Neural cell (in vitro differentiated cells): Measurements from ENCODE around the gene LETMD1. TPM values are rescaled to one million over a fixed set of nuclear protein-coding genes. Genes with fewer than 3 reads are reported as not detected.

ENCODE experiments used
- H2AFZ ChIP-seq: fragments of 200-600, 300-800 bp; sonication (generic), shearing (Covaris generic); 2 replicates; pipeline ENCODE4 v1.6.0; 2014; ENCODE audit warnings: low read depth, mild to moderate bottlenecking, antibody characterized with exemption, low read length, moderate library complexity
- H3F3A ChIP-seq: fragments of 200-600 bp; shearing (Covaris generic); 2 replicates; pipeline ENCODE4 v1.6.1; 2016; ENCODE audit warnings: mild to moderate bottlenecking, moderate library complexity, mixed read lengths, antibody characterized with exemption, low read length; ENCODE audit not compliant: insufficient read depth, poor library complexity, severe bottlenecking
- H3K27ac ChIP-seq: fragments of 200-600, 300-800 bp; sonication (generic), shearing (Covaris generic); 2 replicates; pipeline ENCODE4 v1.5.1; 2014; ENCODE audit warnings: mild to moderate bottlenecking, low read length, moderate library complexity
- H3K27me3 ChIP-seq: fragments of 300-800, 200-600 bp; sonication (generic), shearing (Covaris generic); 2 replicates; pipeline ENCODE4 v1.6.0; 2014; ENCODE audit warnings: mild to moderate bottlenecking, low read depth, low read length, moderate library complexity; ENCODE audit not compliant: insufficient read depth
- H3K36me3 ChIP-seq: fragments of 300-800, 200-600 bp; sonication (generic), shearing (Covaris generic); 2 replicates; pipeline ENCODE4 v1.5.1; 2014; ENCODE audit warnings: mild to moderate bottlenecking, antibody characterized with exemption, low read length, moderate library complexity; ENCODE audit not compliant: insufficient read depth
- H3K4me2 ChIP-seq: fragments of 300-800, 200-600 bp; sonication (generic), shearing (Covaris generic); 2 replicates; pipeline ENCODE4 v1.6.0; 2014; ENCODE audit warnings: mild to moderate bottlenecking, low read length
- H3K4me3 ChIP-seq: fragments of 300-800, 200-600 bp; sonication (generic), shearing (Covaris generic); 2 replicates; pipeline ENCODE4 v1.5.1; 2014; ENCODE audit warnings: mild to moderate bottlenecking, low read length, moderate library complexity
- H3K79me2 ChIP-seq: fragments of 200-600 bp; shearing (Covaris generic); replicated peaks from 2 replicates; pipeline ENCODE4 v1.6.0; 2014; ENCODE audit warnings: mild to moderate bottlenecking, low read length, moderate library complexity; ENCODE audit not compliant: insufficient read depth
- H3K9ac ChIP-seq: fragments of 300-800, 200-600 bp; sonication (generic), shearing (Covaris generic); 2 replicates; pipeline ENCODE4 v1.6.1; 2016; ENCODE audit warnings: mild to moderate bottlenecking, low read length, mixed read lengths
- H3K9me2 ChIP-seq: fragments of 200-600 bp; shearing (Covaris generic); 2 replicates; pipeline ENCODE4 v1.6.1; 2016; ENCODE audit warnings: mild to moderate bottlenecking, low read length, mixed read lengths; ENCODE audit not compliant: insufficient read depth
- H3K9me3 ChIP-seq: fragments of 200-600, 300-800 bp; sonication (generic), shearing (Covaris generic); 2 replicates; pipeline ENCODE4 v1.6.1; 2016; ENCODE audit warnings: mild to moderate bottlenecking, mixed run types, low read length, moderate library complexity, mixed read lengths
- H4K20me1 ChIP-seq: fragments of 200-600 bp; shearing (Covaris generic); 2 replicates; pipeline ENCODE4 v1.6.1; 2016; ENCODE audit warnings: mild to moderate bottlenecking, mixed run types; ENCODE audit not compliant: insufficient read depth
- CTCF ChIP-seq: fragments of 450-650 bp; IDR thresholded peaks from 2 replicates; pipeline ENCODE4 v1.5.1; 2014; ENCODE audit warnings: antibody characterized with exemption, mild to moderate bottlenecking, moderate library complexity; ENCODE audit not compliant: poor library complexity, severe bottlenecking
- EP300 ChIP-seq: fragments of 450-650 bp; conservative IDR thresholded peaks from 2 replicates; pipeline ENCODE4 v1.6.1; 2014; ENCODE audit warnings: antibody characterized with exemption, mild to moderate bottlenecking, moderate library complexity; ENCODE audit not compliant: poor library complexity, severe bottlenecking
- EZH2 ChIP-seq: fragments of 200-600, 300-800 bp; shearing (Covaris generic), sonication (generic); IDR thresholded peaks from 2 replicates; pipeline ENCODE4 v1.6.1; 2014; ENCODE audit warnings: antibody characterized with exemption, low read length, borderline replicate concordance, mild to moderate bottlenecking; ENCODE audit not compliant: insufficient read depth, poor library complexity, severe bottlenecking
- MXI1 ChIP-seq: fragments of 450-650 bp; conservative IDR thresholded peaks from 2 replicates; pipeline ENCODE4 v1.6.1; 2014; ENCODE audit warnings: antibody characterized with exemption, mild to moderate bottlenecking; ENCODE audit not compliant: poor library complexity, severe bottlenecking
- POLR2AphosphoS5 ChIP-seq: IDR thresholded peaks from 2 replicates; pipeline ENCODE4 v1.6.1; 2012
- RAD21 ChIP-seq: fragments of 450-650 bp; conservative IDR thresholded peaks from 2 replicates; pipeline ENCODE4 v1.6.1; 2014; ENCODE audit warnings: antibody characterized with exemption, mild to moderate bottlenecking, moderate library complexity
- REST ChIP-seq: IDR thresholded peaks from 2 replicates; pipeline ENCODE4 v1.6.1; 2012; ENCODE audit warnings: borderline replicate concordance
- SMC3 ChIP-seq: fragments of 450-650 bp; conservative IDR thresholded peaks from 2 replicates; pipeline ENCODE4 v1.6.1; 2014; ENCODE audit warnings: antibody characterized with exemption, mild to moderate bottlenecking, moderate library complexity; ENCODE audit not compliant: poor library complexity
- TAF1 ChIP-seq: IDR thresholded peaks from 2 replicates; pipeline ENCODE4 v1.6.1; 2012; ENCODE audit warnings: low read depth
- polyA plus RNA-seq: library from polyadenylated mRNA; depleted of rRNA; stranded (reverse); fragments of >200 nt; gene quantifications from 2 replicates; pipeline ENCODE4 v1.2.3, GENCODE V29; 2014

The LETMD1 gene
- polyA plus RNA-seq, 1 donor from 2014 or later = 101 TPM

GRCh38 chr12:51008329-51009055 is 39.6 kb upstream of the LETMD1 start:
- Histone ChIP-seq H3K4me3 (no peak overlapping the region), H3K4me2 (no peak overlapping the region), H3K36me3 (no peaks in the 10 kb centered on the region), H3F3A (no peaks in the 10 kb centered on the region), H2AFZ (no peak overlapping the region), H4K20me1 (no peaks in the 10 kb centered on the region), H3K27ac (no peak overlapping the region), H3K9ac (no peak overlapping the region), H3K27me3 (no peaks in the 10 kb centered on the region), H3K79me2 (no peaks in the 10 kb centered on the region), H3K9me2 (no peaks in the 10 kb centered on the region), H3K9me3 (no peaks in the 10 kb centered on the region)
- TF ChIP-seq RAD21 = no peak
- TF ChIP-seq CTCF = no peak
- no peak for TF ChIP-seq TAF1
- TF ChIP-seq EZH2 = no peak
- TF ChIP-seq REST = no peak
- no peak for TF ChIP-seq MXI1
- no peak for TF ChIP-seq POLR2AphosphoS5
- no peak for TF ChIP-seq EP300
- no peak for TF ChIP-seq SMC3

- H3K36me3 ChIP-seq = no peaks in the 10 kb centered on the region
- no peak overlapping the region for H3K4me2 ChIP-seq
- no peak overlapping the region for H3K4me3 ChIP-seq
- no peaks in the 10 kb centered on the region for H3K9me3 ChIP-seq
- TF ChIP-seq MXI1 (no peak), POLR2AphosphoS5 (no peak), SMC3 (no peak), RAD21 (no peak), TAF1 (no peak), EP300 (no peak), EZH2 (no peak), CTCF (no peak), REST (no peak)
- H4K20me1 ChIP-seq = no peaks in the 10 kb centered on the region
- H3K9me2 ChIP-seq = no peaks in the 10 kb centered on the region
- no peaks in the 10 kb centered on the region for H3K27me3 ChIP-seq
- H3K79me2 ChIP-seq = no peaks in the 10 kb centered on the region
- no peaks in the 10 kb centered on the region for H3F3A ChIP-seq
- no peak overlapping the region for H3K9ac ChIP-seq
- no peak overlapping the region for H2AFZ ChIP-seq
- no peak overlapping the region for H3K27ac ChIP-seq
Observed at GRCh38 chr12:51009056-51009440, 39.1 kb upstream of the LETMD1 start.
